Nephron (organoid): ENCODE data around the gene BTBD8.

Experiments
- H3K27ac Mint-ChIP-seq, 3 experiments: 2 replicates each; pipeline ENCODE4 v1.8.0; 2020; ENCODE audit warnings: mixed read lengths in 3 of 3, mild to moderate bottlenecking in 2 of 3, moderate library complexity in 1 of 3
- H3K27me3 Mint-ChIP-seq: 2 replicates; pipeline ENCODE4 v1.8.0; 2021; ENCODE audit warnings: low read depth, mild to moderate bottlenecking, moderate library complexity, mixed read lengths
- H3K36me3 Mint-ChIP-seq: 2 replicates; pipeline ENCODE4 v1.8.0; 2020; ENCODE audit warnings: low read depth, mixed read lengths
- H3K4me1 Mint-ChIP-seq: 2 replicates; pipeline ENCODE4 v1.8.0; 2020; ENCODE audit warnings: mixed read lengths
- H3K4me3 Mint-ChIP-seq, 3 experiments: 2 replicates each; pipeline ENCODE4 v1.8.0; 2020; ENCODE audit warnings: mild to moderate bottlenecking in 3 of 3, mixed read lengths in 3 of 3, moderate library complexity in 2 of 3
- H3K9me3 Mint-ChIP-seq: 2 replicates; pipeline ENCODE4 v1.8.0; 2020; ENCODE audit warnings: mixed read lengths
- TF ChIP-seq, protein P1 (sequence below), 3 experiments: fragments of 200-600 bp; sonication (generic); IDR thresholded peaks; one replicate each; pipeline ENCODE4 v1.5.0; 2021; ENCODE audit warnings: antibody characterized with exemption in 3 of 3; ENCODE audit not compliant: unreplicated experiment in 3 of 3

The BTBD8 gene

DNA sequence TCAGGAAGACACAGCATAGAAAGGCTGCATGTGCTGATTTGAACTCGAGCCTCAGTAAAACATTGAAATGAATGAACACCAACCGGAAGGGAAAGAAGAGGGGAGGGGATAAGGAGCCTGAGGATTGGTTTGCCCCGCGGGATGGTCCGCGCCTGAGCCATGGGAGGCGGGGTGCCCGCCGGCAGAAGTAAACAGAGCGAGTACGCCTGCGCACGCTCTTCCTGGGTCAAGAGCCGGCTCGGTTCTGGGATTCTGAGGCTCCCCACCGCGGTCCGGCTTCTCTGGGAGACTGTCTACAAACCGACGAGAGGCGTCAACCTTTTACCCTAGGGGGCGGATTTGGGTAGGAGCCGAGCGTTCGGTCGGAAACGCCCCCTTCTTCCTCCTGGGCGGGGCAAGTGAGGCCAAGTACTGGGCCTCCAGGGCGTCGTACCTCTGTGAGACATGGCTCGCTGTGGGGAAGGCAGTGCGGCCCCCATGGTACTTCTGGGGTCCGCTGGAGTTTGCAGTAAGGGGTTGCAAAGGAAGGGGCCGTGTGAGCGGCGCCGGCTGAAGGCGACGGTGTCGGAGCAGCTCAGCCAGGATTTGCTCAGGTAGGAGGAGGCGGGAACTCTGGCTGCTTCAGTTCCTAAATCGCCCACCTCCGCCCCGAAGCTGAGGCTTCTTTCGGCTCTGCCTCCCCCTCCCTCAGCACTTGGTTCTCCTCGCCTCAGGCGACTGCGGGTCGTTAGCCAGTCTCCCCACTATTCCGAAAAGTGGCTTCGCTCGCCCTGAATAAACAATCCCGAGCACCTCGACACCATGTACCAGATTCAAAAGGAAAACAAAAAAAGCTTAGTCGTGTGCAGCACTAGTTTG lies at the start of gene BTBD8:
BTBD8 (plus strand) TSS at position 218 of the 858 bp plus-strand sequence; CDS start at position 445, 227 bp downstream.
- Mint-ChIP-seq H3K4me3 (peak within 1 kb of the TSS; percentile 90 to 98 (median 91)), H3K27ac (peak within 1 kb of the TSS; percentile 70 to 93 (median 84)), H3K4me1 (no peaks in the 10 kb centered on the region), H3K9me3 (peaks cover 21% of the 10 kb centered on the region), H3K27me3 (no peaks in the 10 kb centered on the region), H3K36me3 (peaks cover 20% of the 10 kb centered on the region)
- TF ChIP-seq, protein P1, sequence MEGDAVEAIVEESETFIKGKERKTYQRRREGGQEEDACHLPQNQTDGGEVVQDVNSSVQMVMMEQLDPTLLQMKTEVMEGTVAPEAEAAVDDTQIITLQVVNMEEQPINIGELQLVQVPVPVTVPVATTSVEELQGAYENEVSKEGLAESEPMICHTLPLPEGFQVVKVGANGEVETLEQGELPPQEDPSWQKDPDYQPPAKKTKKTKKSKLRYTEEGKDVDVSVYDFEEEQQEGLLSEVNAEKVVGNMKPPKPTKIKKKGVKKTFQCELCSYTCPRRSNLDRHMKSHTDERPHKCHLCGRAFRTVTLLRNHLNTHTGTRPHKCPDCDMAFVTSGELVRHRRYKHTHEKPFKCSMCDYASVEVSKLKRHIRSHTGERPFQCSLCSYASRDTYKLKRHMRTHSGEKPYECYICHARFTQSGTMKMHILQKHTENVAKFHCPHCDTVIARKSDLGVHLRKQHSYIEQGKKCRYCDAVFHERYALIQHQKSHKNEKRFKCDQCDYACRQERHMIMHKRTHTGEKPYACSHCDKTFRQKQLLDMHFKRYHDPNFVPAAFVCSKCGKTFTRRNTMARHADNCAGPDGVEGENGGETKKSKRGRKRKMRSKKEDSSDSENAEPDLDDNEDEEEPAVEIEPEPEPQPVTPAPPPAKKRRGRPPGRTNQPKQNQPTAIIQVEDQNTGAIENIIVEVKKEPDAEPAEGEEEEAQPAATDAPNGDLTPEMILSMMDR (IDR thresholded peaks at IDR 0.05; ENCODE audit: unreplicated experiment in 3 of 3) = no peak

DNA sequence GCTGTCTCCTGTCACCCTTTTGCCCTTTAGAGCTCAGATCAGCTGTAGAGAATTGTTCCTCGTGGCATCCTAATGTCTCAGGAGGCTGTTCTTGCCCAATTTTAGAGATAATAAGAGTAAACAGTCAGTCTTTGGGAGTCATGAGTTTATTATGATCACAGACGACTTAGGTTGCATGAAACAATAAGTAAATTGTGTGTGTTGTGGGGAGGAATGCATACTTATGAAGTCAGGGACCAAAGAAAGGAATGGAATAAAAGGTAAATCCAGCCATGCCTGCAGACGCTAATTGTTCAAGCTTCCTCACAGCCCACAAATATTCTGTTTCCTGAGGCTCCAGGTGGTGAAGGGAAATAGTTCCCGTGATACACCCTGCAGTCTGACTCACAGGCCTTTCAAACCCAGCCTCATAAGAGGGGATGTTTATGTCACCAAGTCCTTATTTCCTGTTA lies 49.5 kb upstream of the BTBD8 start:
- Mint-ChIP-seq H3K4me1 (peaks cover 5% of the 10 kb centered on the region), H3K9me3 (peaks cover 10% of the 10 kb centered on the region), H3K4me3 (peak overlapping the region; percentile 75 to 87 (median 86)), H3K27ac (peak overlapping the region in 2 of 3 experiments; percentile 37 to 42), H3K27me3 (peaks cover 23% of the 10 kb centered on the region), H3K36me3 (no peaks in the 10 kb centered on the region)
- TF ChIP-seq, protein P1 (IDR thresholded peaks at IDR 0.05; ENCODE audit: unreplicated experiment in 3 of 3) = no peak

DNA sequence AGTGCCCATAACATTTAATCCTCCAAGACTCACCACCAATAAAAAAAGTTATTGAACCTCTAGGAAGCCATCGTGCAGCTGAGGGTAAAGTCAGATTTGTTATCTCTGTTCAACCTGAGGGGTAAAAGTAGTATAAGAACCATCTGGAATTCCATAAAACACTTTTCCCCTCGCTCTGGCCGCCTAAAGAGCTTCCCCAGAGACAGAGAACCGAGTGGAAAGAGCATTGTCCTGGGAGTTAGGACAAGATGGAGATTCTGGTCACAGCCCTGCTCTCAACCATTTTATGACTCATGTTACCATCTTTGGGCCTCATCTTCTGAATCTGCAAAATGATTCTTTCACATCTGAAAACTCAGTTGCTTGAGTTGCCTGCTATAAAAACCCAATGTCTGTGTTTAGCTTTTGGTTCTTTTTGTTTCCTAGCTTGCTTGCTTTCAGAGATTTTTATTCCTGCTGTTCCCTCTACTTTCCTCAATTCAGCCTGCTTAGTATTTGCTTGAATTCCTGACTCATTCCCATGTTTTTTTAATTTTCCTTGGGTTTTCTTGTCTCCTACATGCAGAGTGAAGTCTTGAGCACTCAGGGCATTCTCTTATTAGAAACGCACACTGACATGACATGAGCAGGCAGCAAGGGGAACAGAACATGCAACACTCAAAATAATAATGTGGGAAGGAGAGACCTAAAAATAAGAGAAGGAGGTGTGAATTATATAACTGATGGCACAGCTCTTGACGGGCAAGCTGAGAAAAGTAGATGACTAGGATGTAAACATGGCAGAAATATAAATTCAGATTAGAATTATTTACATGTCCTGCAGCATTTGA lies 48.6 kb upstream of the BTBD8 start:
- Mint-ChIP-seq H3K9me3 (peaks cover 10% of the 10 kb centered on the region), H3K27ac (no peak overlapping the region), H3K4me3 (peak overlapping the region; percentile 2 to 86 (median 37)), H3K27me3 (peaks cover 23% of the 10 kb centered on the region), H3K36me3 (no peaks in the 10 kb centered on the region), H3K4me1 (peaks cover 5% of the 10 kb centered on the region)
- TF ChIP-seq, protein P1 (IDR thresholded peaks at IDR 0.05; ENCODE audit: unreplicated experiment in 3 of 3) = no peak

DNA sequence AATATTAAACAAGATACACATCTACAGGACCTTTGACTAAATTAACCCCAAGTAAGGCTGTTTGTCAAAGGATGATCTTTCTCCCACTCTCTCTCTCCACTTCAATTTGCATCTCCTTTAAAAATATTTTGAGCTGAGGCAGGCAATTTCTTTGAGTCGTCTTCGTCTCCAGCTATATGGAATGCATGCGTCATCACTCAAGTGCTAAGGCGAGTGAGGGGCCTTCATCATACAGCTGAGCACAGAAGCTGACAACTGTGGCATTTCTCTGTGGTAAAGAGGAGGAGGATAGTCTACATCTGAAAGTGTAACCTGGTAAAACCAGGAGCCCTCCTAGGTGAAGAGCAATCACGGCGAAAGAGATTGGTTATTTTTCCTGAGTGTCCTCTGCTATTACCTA lies 42.7 kb upstream of the BTBD8 start:
- Mint-ChIP-seq H3K27ac (peak overlapping the region in 2 of 3 experiments; percentile 4 to 48), H3K9me3 (no peaks in the 10 kb centered on the region), H3K4me1 (peaks cover 5% of the 10 kb centered on the region), H3K36me3 (no peaks in the 10 kb centered on the region), H3K27me3 (peaks cover 2% of the 10 kb centered on the region), H3K4me3 (no peak overlapping the region)
- TF ChIP-seq, protein P1 (IDR thresholded peaks at IDR 0.05; ENCODE audit: unreplicated experiment in 3 of 3) = no peak

DNA sequence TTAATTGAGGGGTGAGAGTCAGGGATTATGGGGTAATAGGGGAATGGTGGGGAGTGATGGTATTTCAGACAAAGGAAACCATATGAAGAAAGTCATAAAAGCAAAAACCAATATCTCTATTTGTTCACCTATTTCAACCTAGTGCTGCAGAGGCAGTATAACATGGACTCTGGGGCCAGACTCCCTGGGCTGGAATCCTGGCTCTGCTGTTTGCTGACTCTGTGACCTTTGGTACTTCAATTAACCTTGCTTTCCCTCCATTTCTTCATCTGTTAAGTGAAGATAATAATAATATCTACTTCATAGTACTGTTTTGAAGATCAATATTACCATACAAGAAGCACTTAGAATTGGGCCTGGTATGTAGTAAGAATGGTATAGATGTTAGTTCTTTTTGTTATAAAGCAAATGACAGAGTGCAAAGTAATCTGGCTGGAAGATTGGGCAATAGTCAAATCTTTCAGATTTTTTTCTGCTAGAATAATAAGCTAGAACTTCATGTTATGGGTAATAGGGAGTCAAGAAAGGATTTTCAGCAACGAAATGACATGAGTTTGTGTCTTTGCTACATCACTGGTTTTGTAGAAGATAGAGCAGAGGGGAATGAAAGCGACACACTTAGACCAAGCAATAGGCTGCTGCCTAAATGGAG lies 41.3 kb upstream of the BTBD8 start:
- H3K27me3 Mint-ChIP-seq = no peaks in the 10 kb centered on the region
- no peak overlapping the region for H3K27ac Mint-ChIP-seq
- H3K4me1 Mint-ChIP-seq = peaks cover 5% of the 10 kb centered on the region
- TF ChIP-seq, protein P1 (IDR thresholded peaks at IDR 0.05; ENCODE audit: unreplicated experiment in 3 of 3) = no peak
- no peaks in the 10 kb centered on the region for H3K36me3 Mint-ChIP-seq
- H3K9me3 Mint-ChIP-seq = no peaks in the 10 kb centered on the region
- H3K4me3 Mint-ChIP-seq = no peak overlapping the region
